Endothelial cell of umbilical vein (primary cell): ENCODE measurements around the gene DEFB114. TPM values are rescaled to one million over a fixed set of nuclear protein-coding genes. Genes with fewer than 3 reads are reported as not detected.

Experiments
- BruUV-seq: library from RNA; stranded (reverse); fragments of 400-500 nt; replicated peaks from 2 replicates; lab custom pipeline; 2021; lab: Mats Ljungman, UMichigan
- CTCF ChIA-PET: fragments of 300-600, 350-600 bp; sonication (Branson Sonifier 250); formaldehyde crosslinking; loops from one replicate; lab custom pipeline; 2021; ENCODE audit warnings: antibody characterized with exemption, inconsistent platforms; lab: Charles Lee
- POLR2A ChIA-PET: fragments of 300-600, 350-600 bp; sonication (Branson Sonifier 250); formaldehyde crosslinking; loops from one replicate; lab custom pipeline; 2021; ENCODE audit warnings: antibody characterized with exemption, inconsistent platforms; lab: Charles Lee
- DNase-seq: peaks from one replicate; pipeline ENCODE4 v3.0.0-alpha.2; 2011; ENCODE audit warnings: low read depth, low spot score
- FAIRE-seq: peaks from 2 replicates; lab custom pipeline; 2011; peaks lifted over from hg19 to GRCh38; lab: Jason Lieb, UNC
- H2AFZ ChIP-seq: 2 replicates; pipeline ENCODE4 v1.6.0; 2012; ENCODE audit warnings: low read depth, low read length, control low read depth, inconsistent platforms
- H3K27ac ChIP-seq: 2 replicates; pipeline ENCODE4 v1.5.1; 2011; ENCODE audit warnings: low read depth, mild to moderate bottlenecking, control low read depth, low read length, moderate library complexity; ENCODE audit not compliant: insufficient read depth
- H3K27me3 ChIP-seq, 2 experiments: 2 replicates each; pipeline versions ENCODE4 v1.6.0 to v1.6.1; 2011; ENCODE audit warnings: low read length in 2 of 2, mixed read lengths in 1 of 2; ENCODE audit not compliant: control insufficient read depth in 2 of 2, insufficient read depth in 2 of 2
- H3K36me3 ChIP-seq, 2 experiments: 2 replicates in 1 of 2; 3 replicates in 1 of 2; pipeline ENCODE4 v1.5.1; 2011; ENCODE audit warnings: low read length in 2 of 2, mild to moderate bottlenecking in 1 of 2, moderate library complexity in 1 of 2; ENCODE audit not compliant: control insufficient read depth in 2 of 2, insufficient read depth in 2 of 2; ENCODE audit errors: extremely low read depth in 1 of 2
- H3K4me1 ChIP-seq: 3 replicates; pipeline ENCODE4 v1.5.1; 2011; ENCODE audit warnings: mild to moderate bottlenecking, low read length; ENCODE audit not compliant: control insufficient read depth, insufficient read depth; ENCODE audit errors: extremely low read depth
- H3K4me2 ChIP-seq: 2 replicates; pipeline ENCODE4 v1.6.1; 2011; ENCODE audit warnings: low read length, control low read depth, mixed read lengths; ENCODE audit not compliant: insufficient read depth
- H3K4me3 ChIP-seq, 3 experiments: fragments of 200-600 bp in 1 of 3; sonication (generic), shearing (Covaris generic) in 1 of 3; replicated peaks in 1 of 3; 2 replicates each; pipeline ENCODE4 v1.5.1; 2011 to 2016; ENCODE audit warnings: control low read depth in 3 of 3, low read length in 3 of 3, mild to moderate bottlenecking in 2 of 3, inconsistent platforms in 1 of 3, low read depth in 1 of 3, moderate library complexity in 1 of 3; ENCODE audit not compliant: insufficient read depth in 1 of 3
- H3K79me2 ChIP-seq: 2 replicates; pipeline ENCODE4 v1.6.0; 2012; ENCODE audit warnings: low read length, inconsistent platforms; ENCODE audit not compliant: control insufficient read depth, insufficient read depth
- H3K9ac ChIP-seq: replicated peaks from 2 replicates; pipeline ENCODE3; 2011; ENCODE audit warnings: low read length, control low read depth; ENCODE audit not compliant: insufficient read depth; ENCODE audit errors: extremely low read depth
- H3K9me1 ChIP-seq: replicated peaks from 3 replicates; pipeline ENCODE4 v1.6.0; 2011; ENCODE audit warnings: mild to moderate bottlenecking, low read length; ENCODE audit not compliant: control insufficient read depth, insufficient read depth; ENCODE audit errors: extremely low read depth
- H3K9me3 ChIP-seq: replicated peaks from 2 replicates; pipeline ENCODE4 v1.5.1; 2012; ENCODE audit warnings: low read length, inconsistent platforms; ENCODE audit not compliant: control insufficient read depth, insufficient read depth
- H4K20me1 ChIP-seq: replicated peaks from 2 replicates; pipeline ENCODE3; 2011; ENCODE audit warnings: mild to moderate bottlenecking, low read length; ENCODE audit not compliant: control insufficient read depth, insufficient read depth; ENCODE audit errors: extremely low read depth
- MYC ChIP-seq: IDR thresholded peaks from one replicate; pipeline ENCODE4 v1.6.1; 2011; ENCODE audit warnings: mild to moderate bottlenecking, low read depth, low read length
- POLR2A ChIP-seq: IDR thresholded peaks from 2 replicates; pipeline ENCODE4 v1.6.1; 2012; ENCODE audit warnings: low read depth, mild to moderate bottlenecking, control low read depth, low read length
- POLR2AphosphoS5 ChIP-seq: IDR thresholded peaks from 2 replicates; pipeline ENCODE4 v1.6.1; 2012; ENCODE audit warnings: low read depth, mild to moderate bottlenecking, control low read depth, low read length, moderate library complexity; ENCODE audit not compliant: insufficient read depth
- dilution Hi-C: fragments of 300-500 bp; cut with MboI; formaldehyde crosslinking; loops from one replicate; pipeline ENCODE4 v1.15.0; 2019; ENCODE audit warnings: low sequenced_read_pairs; ENCODE audit not compliant: extremely low pct_ligation_motif_present
- intact Hi-C: fragments of 100-400 bp; cut with micrococcal nuclease; formaldehyde crosslinking; loops from one replicate; pipeline ENCODE4 v1.10.0; 2022
- polyA plus RNA-seq, 4 experiments: library from polyadenylated mRNA; depleted of rRNA in 3 of 4; stranded (reverse) in 3 of 4; unstranded in 1 of 4; fragments of >200 nt; gene quantifications; 2 replicates each; pipeline versions ENCODE4 v1.2.1 to v1.2.3, GENCODE V29; 2011 to 2012; ENCODE audit warnings: missing spikeins in 1 of 4
- total RNA-seq: library from RNA; stranded (reverse); gene quantifications from 2 replicates; pipeline ENCODE4 v1.2.3, GENCODE V29; 2021
- TF ChIP-seq, protein P1 (sequence below): IDR thresholded peaks from 2 replicates; pipeline ENCODE4 v1.6.1; 2011; ENCODE audit not compliant: insufficient read depth, insufficient read length

The DEFB114 gene
- total and polyA plus RNA-seq, 2 donors (not counting 3 experiments of a cell fraction or from before 2014, with no cell fraction given): not detected

DNA sequence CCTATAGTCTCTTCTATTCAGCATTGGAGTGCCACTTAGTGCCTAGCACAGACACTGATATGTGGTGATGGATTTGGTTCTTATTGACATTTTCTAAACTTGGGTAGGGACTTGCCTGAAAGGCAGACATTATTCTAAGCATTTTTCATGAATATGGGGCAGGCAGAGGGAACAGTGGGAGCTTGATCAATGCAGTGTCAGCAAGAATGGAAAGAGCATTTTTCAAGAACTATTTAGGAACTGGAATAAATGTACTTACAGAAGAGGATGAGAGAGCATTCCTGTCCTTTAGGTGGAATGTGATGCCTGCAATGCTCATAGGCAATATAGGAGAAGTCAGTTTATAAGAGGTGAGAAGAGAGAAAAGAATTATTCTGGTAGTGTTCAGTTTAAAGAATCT lies 26.2 kb downstream of the DEFB114 start:
- TF ChIP-seq, protein P1, sequence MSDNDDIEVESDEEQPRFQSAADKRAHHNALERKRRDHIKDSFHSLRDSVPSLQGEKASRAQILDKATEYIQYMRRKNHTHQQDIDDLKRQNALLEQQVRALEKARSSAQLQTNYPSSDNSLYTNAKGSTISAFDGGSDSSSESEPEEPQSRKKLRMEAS: no peak
- TF ChIP-seq MYC (no peak), POLR2AphosphoS5 (no peak)
- POLR2A ChIA-PET: no interaction called here
- H3K9me1 ChIP-seq: no peaks in the 10 kb centered on the region
- intact Hi-C loops: no loop called here
- no peaks in the 10 kb centered on the region for H3K79me2 ChIP-seq
- CTCF ChIA-PET: no interaction called here
- H3K9me3 ChIP-seq: peaks cover 1% of the 10 kb centered on the region
- no peaks in the 10 kb centered on the region for H3K27me3 ChIP-seq
- H3K4me2 ChIP-seq: no peak overlapping the region
- no peak overlapping the region for H3K9ac ChIP-seq
- H2AFZ ChIP-seq: no peak overlapping the region
- no peaks in the 10 kb centered on the region for H3K36me3 ChIP-seq
- no peaks in the 10 kb centered on the region for H4K20me1 ChIP-seq
- no peaks in the 10 kb centered on the region for H3K4me1 ChIP-seq
- dilution Hi-C loops: no loop called here
- no peak overlapping the region for H3K4me3 ChIP-seq
- no peak overlapping the region for H3K27ac ChIP-seq
- DNase-seq (no peak), FAIRE-seq (no peak)
- no TSS peak for BruUV-seq

DNA sequence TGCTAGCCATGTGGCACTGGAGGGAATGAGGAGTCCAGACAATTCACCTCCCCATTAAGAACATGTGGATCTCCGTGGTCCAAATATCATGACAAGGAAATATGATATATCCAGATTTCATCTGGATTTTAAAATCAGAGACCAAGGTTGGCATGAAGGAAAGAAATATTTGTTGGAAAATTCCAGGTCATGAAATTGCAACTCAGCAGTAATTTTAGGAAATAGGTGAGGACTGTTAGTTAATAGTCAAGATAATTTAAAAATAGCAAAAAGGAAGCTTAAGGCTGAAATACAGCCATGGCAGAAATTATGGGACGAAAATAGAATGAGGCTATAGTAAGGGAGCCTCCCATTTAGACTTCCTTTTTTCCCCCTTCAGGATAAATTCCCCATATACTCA lies 26.9 kb downstream of the DEFB114 start:
- H4K20me1 ChIP-seq: no peaks in the 10 kb centered on the region
- dilution Hi-C loops: no loop called here

More for the DNA sequence above, 26.9 kb downstream of the DEFB114 start:
- Histone ChIP-seq H3K79me2 (no peaks in the 10 kb centered on the region), H3K9ac (no peak overlapping the region), H3K4me2 (no peak overlapping the region), H3K27ac (no peak overlapping the region), H3K27me3 (no peaks in the 10 kb centered on the region), H3K4me3 (no peak overlapping the region), H2AFZ (no peak overlapping the region), H3K9me1 (no peaks in the 10 kb centered on the region), H3K36me3 (no peaks in the 10 kb centered on the region), H3K4me1 (no peaks in the 10 kb centered on the region), H3K9me3 (peaks cover 1% of the 10 kb centered on the region)
- DNase-seq (no peak), FAIRE-seq (no peak)
- CTCF ChIA-PET: no interaction called here
- intact Hi-C loops: no loop called here
- POLR2A ChIA-PET: no interaction called here
- no TSS peak for BruUV-seq
- no peak for TF ChIP-seq POLR2A
